Endodermal cell (in vitro differentiated cells): Measurements from ENCODE around the gene ZNF280C. TPM values are rescaled to one million over a fixed set of nuclear protein-coding genes. Genes with fewer than 3 reads are reported as not detected.

Experiments used
- DNase-seq: peaks from one replicate; pipeline ENCODE4 v3.0.0-alpha.2; 2017
- H3K27ac ChIP-seq: 2 replicates; pipeline ENCODE4 v1.5.1; 2013; ENCODE audit warnings: mild to moderate bottlenecking, low read depth, low read length, moderate library complexity
- H3K27me3 ChIP-seq: 2 replicates; pipeline ENCODE4 v1.6.1; 2013; ENCODE audit warnings: mild to moderate bottlenecking, low read length, moderate library complexity; ENCODE audit not compliant: insufficient read depth, control insufficient read depth, poor library complexity, severe bottlenecking
- H3K36me3 ChIP-seq: 2 replicates; pipeline ENCODE4 v1.7.0; 2013; ENCODE audit warnings: mild to moderate bottlenecking, low read length, moderate library complexity; ENCODE audit not compliant: control insufficient read depth, insufficient read depth
- H3K4me1 ChIP-seq: one replicate; pipeline ENCODE4 v1.7.0; 2013; ENCODE audit warnings: low read length; ENCODE audit not compliant: control insufficient read depth, insufficient read depth
- H3K4me3 ChIP-seq: 2 replicates; pipeline ENCODE4 v1.5.1; 2013; ENCODE audit warnings: mild to moderate bottlenecking, low read length, moderate library complexity
- H3K9ac ChIP-seq: 2 replicates; pipeline ENCODE4 v1.6.1; 2013; ENCODE audit warnings: mild to moderate bottlenecking, low read length, moderate library complexity; ENCODE audit not compliant: poor library complexity, severe bottlenecking; ENCODE audit errors: extremely low read depth
- H3K9me3 ChIP-seq: 2 replicates; pipeline ENCODE4 v1.6.1; 2013; ENCODE audit warnings: mild to moderate bottlenecking, low read length, moderate library complexity; ENCODE audit not compliant: control insufficient read depth
- H3K27ac Mint-ChIP-seq: 2 replicates; pipeline ENCODE4 v1.8.0; 2020; ENCODE audit warnings: mixed read lengths
- H3K27me3 Mint-ChIP-seq: 2 replicates; pipeline ENCODE4 v1.8.0; 2021; ENCODE audit warnings: mild to moderate bottlenecking, mixed read lengths; ENCODE audit not compliant: insufficient read depth
- H3K36me3 Mint-ChIP-seq: 2 replicates; pipeline ENCODE4 v1.8.0; 2020; ENCODE audit warnings: low read depth, mixed read lengths
- H3K4me1 Mint-ChIP-seq: 2 replicates; pipeline ENCODE4 v1.8.0; 2020; ENCODE audit warnings: mixed read lengths
- H3K4me3 Mint-ChIP-seq: 2 replicates; pipeline ENCODE4 v1.8.0; 2020; ENCODE audit warnings: mild to moderate bottlenecking, moderate library complexity, mixed read lengths
- H3K9me3 Mint-ChIP-seq: 2 replicates; pipeline ENCODE4 v1.8.0; 2020; ENCODE audit warnings: mild to moderate bottlenecking, mixed read lengths
- CTCF ChIP-seq: fragments of 200-600 bp; sonication (generic); conservative IDR thresholded peaks from 2 replicates; pipeline ENCODE4 v1.5.0; 2021; ENCODE audit warnings: antibody characterized with exemption, mild to moderate bottlenecking
- WGBS, 2 experiments: methylation state at CpG; one replicate each; pipeline versions ENCODE4 v1.1.5 to v1.1.7; 2013; ENCODE audit warnings: missing lambda C conversion rate in 2 of 2, mixed read lengths in 1 of 2; ENCODE audit not compliant: insufficient coverage in 1 of 2, insufficient read length in 1 of 2; 5-methylcytosine and 5-hydroxymethylcytosine counted together
- total RNA-seq, 2 donors: library from RNA; stranded (reverse); fragmentation: NEBNext Ultra II Directional in 1 of 2; extraction: Animal tissue kit (Norgen Biotek cat#: 25700) in 1 of 2; gene quantifications; 2 replicates in 1 of 2; 3 replicates in 1 of 2; pipeline ENCODE4 v1.2.1, GENCODE V29; 2021

ZNF280C gene
- total RNA-seq, 2 donors from 2014 or later = 15.4 to 15.7 TPM

GRCh38 chrX:130197464-130197863 lies 71.2 kb downstream of the ZNF280C start:
- peaks cover 5% of the 10 kb centered on the region for H3K36me3 ChIP-seq
- Mint-ChIP-seq H3K36me3 (peaks cover 7% of the 10 kb centered on the region), H3K27ac (no peak overlapping the region), H3K27me3 (no peaks in the 10 kb centered on the region), H3K4me3 (no peak overlapping the region), H3K4me1 (peaks cover 8% of the 10 kb centered on the region), H3K9me3 (peaks cover 20% of the 10 kb centered on the region)
- peaks cover 7% of the 10 kb centered on the region for H3K4me1 ChIP-seq
- no peaks in the 10 kb centered on the region for H3K27me3 ChIP-seq
- WGBS, 2 experiments = 90 to 100% methylated on average over 1 to 5 of the region's 5 CpGs
- no peak overlapping the region for H3K27ac ChIP-seq
- no peak overlapping the region for H3K9ac ChIP-seq
- no peak overlapping the region for H3K4me3 ChIP-seq
- TF ChIP-seq CTCF = no peak
- H3K9me3 ChIP-seq = no peaks in the 10 kb centered on the region
- no peak for DNase-seq

GRCh38 chrX:130196466-130196865 lies 72.2 kb downstream of the ZNF280C start:
- Mint-ChIP-seq H3K36me3 (peaks cover 7% of the 10 kb centered on the region), H3K27ac (no peak overlapping the region), H3K27me3 (no peaks in the 10 kb centered on the region), H3K9me3 (peaks cover 22% of the 10 kb centered on the region), H3K4me1 (peaks cover 8% of the 10 kb centered on the region), H3K4me3 (no peak overlapping the region)
- Histone ChIP-seq H3K36me3 (peaks cover 3% of the 10 kb centered on the region), H3K4me3 (no peak overlapping the region), H3K4me1 (peaks cover 7% of the 10 kb centered on the region), H3K9me3 (no peaks in the 10 kb centered on the region), H3K27me3 (no peaks in the 10 kb centered on the region), H3K9ac (no peak overlapping the region), H3K27ac (no peak overlapping the region)
- no peak for DNase-seq
- WGBS, 2 experiments = 80 to 97% methylated on average over 1 to 4 of the region's 7 CpGs
- TF ChIP-seq CTCF = no peak

GRCh38 chrX:130190801-130191200 lies 77.9 kb downstream of the ZNF280C start:
- H3K36me3 ChIP-seq = no peaks in the 10 kb centered on the region
- no peak for DNase-seq
- H3K27ac Mint-ChIP-seq = no peak overlapping the region
- no peaks in the 10 kb centered on the region for H3K36me3 Mint-ChIP-seq
- no peaks in the 10 kb centered on the region for H3K27me3 Mint-ChIP-seq
- TF ChIP-seq CTCF = no peak
- H3K4me1 Mint-ChIP-seq = peaks cover 8% of the 10 kb centered on the region
- H3K4me3 Mint-ChIP-seq = no peak overlapping the region
- WGBS, 2 experiments = 89% methylated on average over 4 of the region's 4 CpGs; no CpG with 5 or more reads in 1 of the 2 experiments
- H3K27ac ChIP-seq = no peak overlapping the region
- H3K4me3 ChIP-seq = no peak overlapping the region
- H3K9me3 Mint-ChIP-seq = peaks cover 34% of the 10 kb centered on the region
- H3K4me1 ChIP-seq = peaks cover 7% of the 10 kb centered on the region
- no peak overlapping the region for H3K9ac ChIP-seq
- no peaks in the 10 kb centered on the region for H3K27me3 ChIP-seq
- no peaks in the 10 kb centered on the region for H3K9me3 ChIP-seq
